HEK293T (cell line): Measurements from ENCODE around the gene CTTNBP2.

Experiments
- FOXK2 ChIP-seq: fragments of 450-650 bp; IDR thresholded peaks from 2 replicates; pipeline ENCODE4 v1.6.1; 2016; ENCODE audit warnings: mild to moderate bottlenecking
- FOXM1 ChIP-seq: fragments of 450-650 bp; IDR thresholded peaks from 2 replicates; pipeline ENCODE4 v1.6.1; 2017; ENCODE audit warnings: mild to moderate bottlenecking, borderline replicate concordance
- LEF1 ChIP-seq: fragments of 450-650 bp; IDR thresholded peaks from 2 replicates; pipeline ENCODE4 v1.6.1; 2017; ENCODE audit warnings: mild to moderate bottlenecking, borderline replicate concordance
- ZNF384 ChIP-seq: fragments of 450-650 bp; IDR thresholded peaks from 2 replicates; pipeline ENCODE4 v1.6.1; 2016

DNA sequence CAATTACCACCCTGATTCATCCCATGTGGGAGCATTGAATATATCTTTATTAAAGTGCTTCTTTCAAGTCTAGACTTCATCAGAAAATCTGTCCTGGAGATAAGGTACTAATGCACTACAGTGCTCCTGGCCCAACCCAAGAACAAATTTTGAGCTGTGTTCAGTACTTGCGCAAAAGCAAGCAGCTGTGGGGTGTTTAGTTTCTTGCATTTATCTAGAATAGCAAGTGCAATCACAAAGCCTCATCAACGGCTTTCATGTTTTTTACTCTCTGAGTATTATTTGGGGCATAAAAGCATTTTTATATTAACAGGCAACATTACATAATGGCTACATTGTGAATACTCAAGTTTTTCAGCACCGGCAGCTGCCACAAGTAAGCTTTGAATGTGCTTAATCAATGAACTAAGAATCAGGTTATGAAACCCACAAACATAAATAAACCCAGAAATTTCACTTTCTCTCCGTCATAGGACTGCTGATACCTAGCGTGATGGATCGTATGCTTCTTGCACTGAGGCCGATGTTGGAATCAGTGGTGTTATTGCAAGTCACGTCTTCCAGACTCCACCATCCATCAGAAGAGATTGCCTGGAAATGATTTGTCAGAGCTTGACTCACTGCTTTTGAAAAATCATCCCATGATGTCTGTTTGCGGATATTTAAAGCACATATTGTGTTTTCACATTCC lies 113.1 kb downstream of the CTTNBP2 start:
- no peak for TF ChIP-seq LEF1
- no peak for TF ChIP-seq ZNF384
- TF ChIP-seq FOXM1 = no peak
- no peak for TF ChIP-seq FOXK2
